Stomach (tissue), 9 donors: Measurements from ENCODE around the gene CNIH4. TPM values are rescaled to one million over a fixed set of nuclear protein-coding genes. Genes with fewer than 3 reads are reported as not detected.
"Not testable (repeated sequence)": the region's sequence is repeated elsewhere in the genome, so short reads cannot be mapped to it uniquely, and the experiment has no call there.

Experiments
- DNase-seq, 2 donors: peaks; one replicate each; pipeline versions ENCODE4 v3.0.0 to v3.0.0-alpha.2; 2013 to 2019
- H3K27ac ChIP-seq, 5 donors: fragments of 200-600 bp in 4 of 5; sonication (generic) in 4 of 5; one replicate each; pipeline ENCODE4 v1.5.1; 2013 to 2019; ENCODE audit warnings: mild to moderate bottlenecking in 1 of 5, moderate library complexity in 1 of 5
- H3K27me3 ChIP-seq, 3 donors: fragments of 200-600 bp; sonication (generic); one replicate each; pipeline ENCODE4 v1.5.1; 2017 to 2019; ENCODE audit warnings: mixed run types in 1 of 3
- H3K36me3 ChIP-seq, 4 donors: fragments of 200-600 bp; sonication (generic); 1 replicate in 3 of 4; 2 replicates in 1 of 4; pipeline ENCODE4 v1.5.1; 2016 to 2019
- H3K4me1 ChIP-seq, 4 donors: fragments of 200-600 bp; sonication (generic); one replicate each; pipeline ENCODE4 v1.5.1; 2016 to 2019
- H3K4me3 ChIP-seq, 4 donors: fragments of 200-600 bp; sonication (generic) in 3 of 4; one replicate each; pipeline ENCODE4 v1.5.1; 2016 to 2019; ENCODE audit warnings: mild to moderate bottlenecking in 1 of 4
- H3K9me3 ChIP-seq, 4 donors: fragments of 200-600 bp; sonication (generic); one replicate each; pipeline ENCODE4 v1.5.1; 2016 to 2019
- EP300 ChIP-seq: sonication (generic); formaldehyde crosslinking; IDR thresholded peaks from one replicate; pipeline ENCODE4 v1.6.1; 2017; ENCODE audit warnings: antibody characterized with exemption
- POLR2A ChIP-seq, 4 donors: fragments of 450-650 bp; IDR thresholded peaks; one replicate each; pipeline ENCODE4 v1.6.1; 2016; ENCODE audit warnings: antibody characterized with exemption in 4 of 4, control low read depth in 2 of 4, mild to moderate bottlenecking in 1 of 4, moderate library complexity in 1 of 4
- POLR2AphosphoS5 ChIP-seq, 3 donors: sonication (generic); formaldehyde crosslinking; IDR thresholded peaks; one replicate each; pipeline ENCODE4 v1.6.1; 2016; ENCODE audit warnings: antibody characterized with exemption in 3 of 3
- WGBS, 5 donors: extraction: QIAGEN DNeasy Blood & Tissue Kit in 3 of 5; methylation state at CpG; one replicate each; pipeline versions ENCODE4 v1.1.5 to v1.1.7; 2013 to 2018; 5-methylcytosine and 5-hydroxymethylcytosine counted together
- intact Hi-C: fragments of 100-400 bp; cut with DNase I; formaldehyde crosslinking; loops from one replicate; pipeline ENCODE4 v1.15.1; 2023; ENCODE audit warnings: low total_unique reads
- polyA plus RNA-seq, 3 donors: library from polyadenylated mRNA; stranded (reverse); fragments of 200-250 nt; gene quantifications; one replicate each; pipeline ENCODE4 v1.2.3, GENCODE V29; 2013
- small RNA-seq, 4 donors: library from RNA; depleted of rRNA; stranded (forward); fragments of <200 nt; gene quantifications; one replicate each; pipeline ENCODE3, GENCODE V24; 2016
- total RNA-seq, 5 donors: library from RNA; depleted of rRNA; stranded (reverse); fragments of >200 nt; gene quantifications; one replicate each; pipeline versions ENCODE4 v1.1.0 to v1.2.3, GENCODE V29; 2014 to 2016
- TF ChIP-seq, protein P1 (sequence below), 7 experiments: fragments of 450-650 bp in 4 of 7; fragments of 200-600 bp in 3 of 7; sonication (generic) in 3 of 7; IDR thresholded peaks; one replicate each; pipeline ENCODE4 v1.5.1; 2016 to 2019; ENCODE audit warnings: antibody characterized with exemption in 7 of 7, control low read depth in 2 of 7, mild to moderate bottlenecking in 1 of 7
- donor health status: healthy with polysubstance abuse.
- donor health status: Bipolar disorder and iron deficiency.
- donor health status: healthy.

CNIH4 gene
- total and polyA plus RNA-seq, 8 donors, result 3.1 to 53.1 (median 38.5) TPM

DNA sequence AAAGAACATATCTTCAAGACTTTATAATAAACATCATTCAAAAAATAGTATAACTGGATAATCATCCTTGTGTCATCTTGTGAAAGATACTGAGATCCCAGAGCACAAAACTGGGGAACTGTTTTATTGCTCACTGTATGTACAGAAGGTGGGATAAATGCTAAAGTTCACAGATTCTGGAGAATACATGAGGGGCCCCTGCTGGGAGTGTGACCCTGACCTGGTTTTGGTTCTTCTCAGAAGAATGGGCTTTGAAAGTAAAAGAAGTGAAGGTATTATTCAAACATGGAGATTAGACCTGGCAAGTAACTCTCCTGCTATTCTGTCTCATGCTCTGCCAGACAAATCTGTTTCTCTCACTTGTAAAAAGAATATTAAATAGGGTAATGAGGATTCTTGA is 63.4 kb downstream of the CNIH4 start:
- Histone ChIP-seq H3K27ac (no peak overlapping the region), H3K9me3 (no peaks in the 10 kb centered on the region), H3K27me3 (no peaks in the 10 kb centered on the region), H3K4me1 (peaks cover 0 to 15% (median 9%) of the 10 kb centered on the region in 4 donors), H3K36me3 (peaks cover 85 to 100% (median 100%) of the 10 kb centered on the region in 4 donors), H3K4me3 (no peak overlapping the region)
- TF ChIP-seq, protein P1, sequence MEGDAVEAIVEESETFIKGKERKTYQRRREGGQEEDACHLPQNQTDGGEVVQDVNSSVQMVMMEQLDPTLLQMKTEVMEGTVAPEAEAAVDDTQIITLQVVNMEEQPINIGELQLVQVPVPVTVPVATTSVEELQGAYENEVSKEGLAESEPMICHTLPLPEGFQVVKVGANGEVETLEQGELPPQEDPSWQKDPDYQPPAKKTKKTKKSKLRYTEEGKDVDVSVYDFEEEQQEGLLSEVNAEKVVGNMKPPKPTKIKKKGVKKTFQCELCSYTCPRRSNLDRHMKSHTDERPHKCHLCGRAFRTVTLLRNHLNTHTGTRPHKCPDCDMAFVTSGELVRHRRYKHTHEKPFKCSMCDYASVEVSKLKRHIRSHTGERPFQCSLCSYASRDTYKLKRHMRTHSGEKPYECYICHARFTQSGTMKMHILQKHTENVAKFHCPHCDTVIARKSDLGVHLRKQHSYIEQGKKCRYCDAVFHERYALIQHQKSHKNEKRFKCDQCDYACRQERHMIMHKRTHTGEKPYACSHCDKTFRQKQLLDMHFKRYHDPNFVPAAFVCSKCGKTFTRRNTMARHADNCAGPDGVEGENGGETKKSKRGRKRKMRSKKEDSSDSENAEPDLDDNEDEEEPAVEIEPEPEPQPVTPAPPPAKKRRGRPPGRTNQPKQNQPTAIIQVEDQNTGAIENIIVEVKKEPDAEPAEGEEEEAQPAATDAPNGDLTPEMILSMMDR (IDR thresholded peaks at IDR 0.05), result no peak
- TF ChIP-seq EP300 (no peak), POLR2AphosphoS5 (IDR thresholded peaks at IDR 0.05) (no peak), POLR2A (IDR thresholded peaks at IDR 0.05) (no peak)
- DNase-seq, result no peak
- intact Hi-C loops, result no loop called here

DNA sequence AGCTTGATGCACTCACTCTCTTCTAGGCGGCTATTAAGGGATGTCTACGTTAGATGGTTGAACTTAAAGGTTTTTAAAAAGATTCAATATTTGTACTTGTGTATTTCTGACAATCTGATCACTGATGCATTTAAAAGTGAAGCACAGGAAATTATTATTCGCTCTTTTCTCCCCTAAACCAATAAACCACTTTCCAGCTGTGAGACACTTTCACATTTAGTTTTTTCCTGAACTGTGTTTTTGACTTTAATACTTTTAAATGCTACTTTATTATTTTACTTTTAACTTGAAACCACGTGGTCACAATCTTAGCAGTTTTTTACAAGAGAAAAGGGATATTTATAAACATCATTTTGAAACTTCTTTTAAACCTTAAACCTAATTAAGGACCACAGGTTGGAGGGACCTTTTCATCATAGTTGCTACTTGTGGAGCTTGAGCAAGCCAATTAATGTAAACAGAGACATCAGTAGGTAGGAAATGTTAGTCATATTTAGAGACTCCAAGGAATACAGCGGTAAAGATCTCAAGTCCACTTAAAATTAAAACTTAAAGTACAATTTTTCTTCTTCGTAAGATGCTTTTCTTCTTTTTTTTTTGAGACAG is 68.7 kb downstream of the CNIH4 start:
- Histone ChIP-seq H3K9me3 (no peaks in the 10 kb centered on the region), H3K4me3 (no peak overlapping the region), H3K27me3 (no peaks in the 10 kb centered on the region), H3K4me1 (peaks cover 9 to 57% (median 36%) of the 10 kb centered on the region in 4 donors), H3K36me3 (peaks cover 40 to 86% (median 67%) of the 10 kb centered on the region in 4 donors), H3K27ac (no peak overlapping the region)
- no peak for TF ChIP-seq POLR2A (IDR thresholded peaks at IDR 0.05)
- no peak for TF ChIP-seq EP300
- TF ChIP-seq, protein P1 (IDR thresholded peaks at IDR 0.05), result no peak
- TF ChIP-seq POLR2AphosphoS5 (IDR thresholded peaks at IDR 0.05), result no peak
- no peak for DNase-seq
- WGBS, 5 donors, result 85 to 92% (median 86%) methylated on average over 6 of the region's 6 CpGs
- intact Hi-C loops, result no loop called here

DNA sequence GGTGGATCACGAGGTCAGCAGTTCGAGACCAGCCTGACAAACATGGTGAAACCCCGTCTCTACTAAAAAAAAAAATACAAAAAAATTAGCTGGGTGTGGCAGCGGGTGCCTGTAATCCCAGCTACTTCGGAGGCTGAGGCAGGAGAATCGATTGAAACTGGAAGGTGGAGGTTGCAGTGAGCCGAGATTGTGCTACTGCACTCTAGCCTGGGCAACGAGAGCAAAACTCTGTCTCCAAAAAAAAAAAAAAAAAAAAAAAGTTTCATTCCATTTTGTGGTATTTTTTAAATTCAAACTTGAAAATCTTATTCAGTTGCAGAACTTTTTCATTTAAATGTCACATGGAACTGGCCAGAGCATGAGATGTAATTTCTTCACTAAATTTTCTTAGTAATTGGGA is 70.2 kb downstream of the CNIH4 start:
- Histone ChIP-seq H3K36me3 (peaks cover 25 to 71% (median 52%) of the 10 kb centered on the region in 4 donors), H3K27ac (peak overlapping the region in 1 of 5 donors; percentile 40), H3K4me1 (peaks cover 23 to 70% (median 51%) of the 10 kb centered on the region in 4 donors)
- DNase-seq, intact Hi-C loops, H3K27me3 ChIP-seq, H3K4me3 ChIP-seq, H3K9me3 ChIP-seq: not testable (repeated sequence)
- WGBS, 5 donors, result 76 to 96% (median 91%) methylated on average over 8 of the region's 8 CpGs

DNA sequence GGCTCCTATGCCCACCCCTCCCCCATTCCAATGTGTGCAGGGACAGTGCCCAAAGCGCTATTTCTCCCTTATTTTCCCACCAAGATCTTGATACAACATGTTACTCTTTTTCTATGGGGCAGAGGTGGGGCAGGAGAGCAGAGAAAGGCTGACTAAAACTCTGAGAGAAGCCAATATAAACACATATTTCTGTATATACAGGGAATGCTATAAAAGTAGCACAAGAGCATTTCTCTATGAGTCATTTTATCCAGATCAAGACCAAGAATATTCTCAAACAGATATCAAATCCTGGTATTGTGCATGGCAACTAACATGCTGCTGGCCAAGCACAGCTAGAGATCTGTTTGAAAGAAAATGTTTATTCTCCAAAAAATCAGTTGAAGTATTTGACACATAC is 70.7 kb downstream of the CNIH4 start:
- intact Hi-C loops, result no loop called here
- peaks cover 20 to 67% (median 48%) of the 10 kb centered on the region in 4 donors for H3K36me3 ChIP-seq
- H3K9me3 ChIP-seq, result no peaks in the 10 kb centered on the region
- WGBS, 5 donors, result 87 to 96% (median 91%) methylated on average over 1 of the region's 1 CpG
- H3K4me1 ChIP-seq, result peaks cover 24 to 70% (median 50%) of the 10 kb centered on the region in 4 donors
- TF ChIP-seq EP300, result no peak
- no peak for TF ChIP-seq POLR2A (IDR thresholded peaks at IDR 0.05)
- TF ChIP-seq, protein P1 (IDR thresholded peaks at IDR 0.05), result no peak
- TF ChIP-seq POLR2AphosphoS5 (IDR thresholded peaks at IDR 0.05), result no peak
- peak overlapping the region in 2 of 5 donors; percentile 5 to 40 for H3K27ac ChIP-seq
- DNase-seq, result peak in 1 of 2 donors; percentile 3
- no peaks in the 10 kb centered on the region for H3K27me3 ChIP-seq
- no peak overlapping the region for H3K4me3 ChIP-seq

DNA sequence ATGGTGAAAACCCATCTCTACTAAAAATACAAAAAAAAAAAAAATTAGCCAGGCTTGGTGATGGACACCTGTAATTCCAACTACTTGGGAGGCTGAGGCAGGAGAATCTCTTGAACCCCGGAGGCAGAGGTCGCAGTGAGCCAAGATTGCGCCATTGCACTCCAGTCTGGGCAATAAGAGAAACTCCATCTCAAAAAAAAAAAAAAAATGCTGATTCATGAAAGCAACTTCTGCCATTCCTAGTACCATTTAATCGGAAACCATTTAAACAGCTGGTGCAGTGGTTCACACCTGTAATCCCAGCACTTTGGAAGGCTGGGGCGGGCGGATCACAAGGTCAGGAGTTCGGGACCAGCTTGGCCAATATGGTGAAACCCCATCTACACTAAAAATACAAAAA is 72.0 kb downstream of the CNIH4 start:
- Histone ChIP-seq H3K4me1 (peaks cover 33 to 74% (median 53%) of the 10 kb centered on the region in 4 donors), H3K27ac (peak overlapping the region in 1 of 5 donors; percentile 96), H3K36me3 (peaks cover 8 to 53% (median 34%) of the 10 kb centered on the region in 4 donors)
- H3K4me3 ChIP-seq, DNase-seq, intact Hi-C loops, H3K27me3 ChIP-seq, H3K9me3 ChIP-seq: not testable (repeated sequence)
- 91 to 95% (median 94%) methylated on average over 7 of the region's 7 CpGs for WGBS, 5 donors

Small RNAs within 50 kb of the gene (small RNA-seq; reads per million reads assigned to genes)
- gene MIR4742, result 0 reads per million in 4 donors

Other genes starting within 250 kb of the CNIH4 start
- gene FBXO28, start 242.8 kb upstream of the CNIH4 start, total RNA-seq, result 10 to 100 TPM in 3 of 5 donors, 1 to 10 TPM in 2; 4.6 to 44.2 (median 13.5) TPM
- 1 to 10 TPM; 6.9 to 9.8 (median 7.6) TPM for gene FBXO28, start 242.8 kb upstream of the CNIH4 start, polyA plus RNA-seq
- 100 to 1,000 TPM in 1 of 5 donors, 10 to 100 TPM in 3, 1 to 10 TPM in 1; 6.4 to 109 (median 54.3) TPM for gene DEGS1, start 173.6 kb upstream of the CNIH4 start, total RNA-seq
- 10 to 100 TPM; 11.2 to 44.5 (median 25.4) TPM for gene DEGS1, start 173.6 kb upstream of the CNIH4 start, polyA plus RNA-seq
- 10 to 100 TPM; 18.7 to 50.9 (median 43.2) TPM for gene NVL, start 26.7 kb upstream of the CNIH4 start, total RNA-seq
- 10 to 100 TPM; 17.4 to 27.0 (median 18.5) TPM for gene NVL, start 26.7 kb upstream of the CNIH4 start, polyA plus RNA-seq
- 100 to 1,000 TPM in 2 of 5 donors, 10 to 100 TPM in 3; 20.4 to 154 (median 92.4) TPM for gene WDR26, start 77.9 kb downstream of the CNIH4 start, total RNA-seq
- 10 to 100 TPM; 17.0 to 26.3 (median 24.6) TPM for gene WDR26, start 77.9 kb downstream of the CNIH4 start, polyA plus RNA-seq